Hepatocyte (in vitro differentiated cells): ENCODE results near the gene BBS4. TPM values are rescaled to one million over a fixed set of nuclear protein-coding genes. Genes with fewer than 3 reads are reported as not detected.
A peak's percentile ranks its signal among the peaks of the same experiment; 100 is the strongest.

Experiments
- DNase-seq: peaks from one replicate; pipeline ENCODE4 v3.0.0-alpha.2; 2016; ENCODE audit warnings: low spot score
- H2AFZ ChIP-seq: fragments of 200-600 bp; sonication (generic); 2 replicates; pipeline ENCODE4 v1.6.0; 2016; ENCODE audit warnings: antibody characterized with exemption, mild to moderate bottlenecking
- H3K27ac ChIP-seq: fragments of 200-600 bp; sonication (generic); 2 replicates; pipeline ENCODE4 v1.5.1; 2016; ENCODE audit warnings: mild to moderate bottlenecking
- H3K27me3 ChIP-seq: fragments of 200-600 bp; sonication (generic); 2 replicates; pipeline ENCODE4 v1.6.1; 2016
- H3K36me3 ChIP-seq: fragments of 200-600 bp; sonication (generic); replicated peaks from 2 replicates; pipeline ENCODE4 v1.5.1; 2016; ENCODE audit warnings: low read depth; ENCODE audit not compliant: insufficient read depth
- H3K4me1 ChIP-seq: fragments of 200-600 bp; sonication (generic); 2 replicates; pipeline ENCODE4 v1.5.1; 2016; ENCODE audit warnings: mild to moderate bottlenecking, moderate library complexity; ENCODE audit not compliant: insufficient read depth
- H3K4me2 ChIP-seq: fragments of 200-600 bp; sonication (generic); 2 replicates; pipeline ENCODE4 v1.6.0; 2016
- H3K4me3 ChIP-seq: fragments of 200-600 bp; sonication (generic); 2 replicates; pipeline ENCODE4 v1.5.1; 2016; ENCODE audit warnings: mild to moderate bottlenecking
- H3K79me2 ChIP-seq: fragments of 200-600 bp; sonication (generic); 2 replicates; pipeline ENCODE4 v1.6.0; 2017; ENCODE audit warnings: mild to moderate bottlenecking
- H3K9me2 ChIP-seq: fragments of 200-600 bp; sonication (generic); replicated peaks from 2 replicates; pipeline ENCODE4 v1.6.0; 2017; ENCODE audit warnings: mild to moderate bottlenecking; ENCODE audit not compliant: insufficient read depth
- H3K9me3 ChIP-seq: fragments of 200-600 bp; sonication (generic); 2 replicates; pipeline ENCODE4 v1.5.1; 2016; ENCODE audit warnings: low read depth, mild to moderate bottlenecking
- H4K20me1 ChIP-seq: fragments of 200-600 bp; sonication (generic); 2 replicates; pipeline ENCODE4 v1.6.0; 2016; ENCODE audit warnings: mild to moderate bottlenecking; ENCODE audit not compliant: insufficient read depth, poor library complexity, severe bottlenecking
- EZH2 ChIP-seq: fragments of 200-600 bp; sonication (generic); IDR thresholded peaks from 2 replicates; pipeline ENCODE4 v1.6.1; 2016; ENCODE audit warnings: antibody characterized with exemption, mild to moderate bottlenecking, borderline replicate concordance
- EZH2phosphoT487 ChIP-seq: fragments of 200-600 bp; sonication (generic); IDR thresholded peaks from one replicate; pipeline ENCODE4 v1.6.1; 2018; ENCODE audit warnings: antibody characterized with exemption, mild to moderate bottlenecking, low read depth, moderate library complexity; ENCODE audit not compliant: unreplicated experiment, severe bottlenecking
- whole genome bisulfite sequencing: methylation state at CpG from one replicate; pipeline ENCODE4 v1.1.6; 2016; ENCODE audit warnings: low lambda C conversion rate; ENCODE audit errors: missing lambda C conversion rate; 5-methylcytosine and 5-hydroxymethylcytosine counted together
- polyA plus RNA-seq: library from polyadenylated mRNA; unstranded; fragments of >200 nt; fragmentation: Nextera tagmentation; extraction: Ambion mirVana; gene quantifications from 2 replicates; pipeline ENCODE4 v1.2.1, GENCODE V29; 2016
- small RNA-seq: library from RNA; depleted of rRNA; stranded (forward); fragments of <200 nt; gene quantifications from one replicate; pipeline ENCODE3, GENCODE V24; 2014
- total RNA-seq: library from RNA; depleted of rRNA; stranded (reverse); fragments of >200 nt; gene quantifications from 2 replicates; pipeline ENCODE4 v1.2.3, GENCODE V29; 2014
- TF ChIP-seq, protein P1 (sequence below): fragments of 200-600 bp; sonication (generic); IDR thresholded peaks from 2 replicates; pipeline ENCODE4 v1.5.1; 2016; ENCODE audit warnings: antibody characterized with exemption, mild to moderate bottlenecking; ENCODE audit not compliant: poor library complexity

Gene BBS4
- total and polyA plus RNA-seq, 2 experiments from 2014 or later, result 18.1 to 28.3 TPM

DNA sequence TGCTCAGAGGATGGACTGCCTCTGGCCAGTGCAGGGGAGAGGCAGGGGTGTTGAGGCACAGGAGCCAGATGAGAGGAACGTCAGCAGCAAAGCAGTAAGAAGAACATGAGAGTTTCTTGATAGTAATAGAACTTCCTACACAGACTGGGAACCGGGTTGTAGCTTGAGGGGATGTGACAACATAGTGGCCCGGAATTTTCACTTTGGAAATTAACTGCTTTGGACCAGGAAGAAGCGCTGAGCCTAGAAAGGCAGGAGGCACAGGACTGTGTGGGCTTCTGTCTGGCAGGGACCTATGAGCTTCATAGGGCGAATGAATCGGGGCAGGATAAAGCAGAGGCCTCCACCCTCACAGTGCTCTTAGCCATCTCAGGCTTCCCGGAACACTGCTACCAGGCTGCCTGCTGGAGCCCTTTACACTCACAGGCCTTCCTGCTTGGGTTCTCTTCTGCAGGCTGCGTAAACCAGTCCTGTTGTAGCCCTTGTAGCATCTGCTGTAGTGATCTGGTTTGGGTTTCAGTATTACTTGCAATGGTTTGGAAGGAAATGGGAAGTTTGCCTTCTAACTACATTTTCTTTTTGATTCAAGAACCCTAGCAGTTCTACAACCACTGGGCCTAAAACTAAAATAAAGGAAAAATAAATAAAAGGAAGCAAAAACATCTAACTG, 100.8 kb downstream of the BBS4 start:
- peaks cover 12% of the 10 kb centered on the region for H3K79me2 ChIP-seq
- peak overlapping the region; percentile 97 for H3K27ac ChIP-seq
- no peaks in the 10 kb centered on the region for H3K27me3 ChIP-seq
- no peaks in the 10 kb centered on the region for H3K36me3 ChIP-seq
- no peak overlapping the region for H2AFZ ChIP-seq
- H4K20me1 ChIP-seq, result peaks cover 3% of the 10 kb centered on the region
- H3K4me1 ChIP-seq, result peaks cover 22% of the 10 kb centered on the region
- no peak for DNase-seq
- H3K9me2 ChIP-seq, result no peaks in the 10 kb centered on the region
- H3K4me2 ChIP-seq, result no peak overlapping the region
- H3K4me3 ChIP-seq, result no peak overlapping the region
- no peak for TF ChIP-seq EZH2phosphoT487
- TF ChIP-seq EZH2, result no peak
- TF ChIP-seq, protein P1, sequence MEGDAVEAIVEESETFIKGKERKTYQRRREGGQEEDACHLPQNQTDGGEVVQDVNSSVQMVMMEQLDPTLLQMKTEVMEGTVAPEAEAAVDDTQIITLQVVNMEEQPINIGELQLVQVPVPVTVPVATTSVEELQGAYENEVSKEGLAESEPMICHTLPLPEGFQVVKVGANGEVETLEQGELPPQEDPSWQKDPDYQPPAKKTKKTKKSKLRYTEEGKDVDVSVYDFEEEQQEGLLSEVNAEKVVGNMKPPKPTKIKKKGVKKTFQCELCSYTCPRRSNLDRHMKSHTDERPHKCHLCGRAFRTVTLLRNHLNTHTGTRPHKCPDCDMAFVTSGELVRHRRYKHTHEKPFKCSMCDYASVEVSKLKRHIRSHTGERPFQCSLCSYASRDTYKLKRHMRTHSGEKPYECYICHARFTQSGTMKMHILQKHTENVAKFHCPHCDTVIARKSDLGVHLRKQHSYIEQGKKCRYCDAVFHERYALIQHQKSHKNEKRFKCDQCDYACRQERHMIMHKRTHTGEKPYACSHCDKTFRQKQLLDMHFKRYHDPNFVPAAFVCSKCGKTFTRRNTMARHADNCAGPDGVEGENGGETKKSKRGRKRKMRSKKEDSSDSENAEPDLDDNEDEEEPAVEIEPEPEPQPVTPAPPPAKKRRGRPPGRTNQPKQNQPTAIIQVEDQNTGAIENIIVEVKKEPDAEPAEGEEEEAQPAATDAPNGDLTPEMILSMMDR, result no peak
- H3K9me3 ChIP-seq, result no peaks in the 10 kb centered on the region
- WGBS, result 84% methylated on average over 8 of the region's 8 CpGs

DNA sequence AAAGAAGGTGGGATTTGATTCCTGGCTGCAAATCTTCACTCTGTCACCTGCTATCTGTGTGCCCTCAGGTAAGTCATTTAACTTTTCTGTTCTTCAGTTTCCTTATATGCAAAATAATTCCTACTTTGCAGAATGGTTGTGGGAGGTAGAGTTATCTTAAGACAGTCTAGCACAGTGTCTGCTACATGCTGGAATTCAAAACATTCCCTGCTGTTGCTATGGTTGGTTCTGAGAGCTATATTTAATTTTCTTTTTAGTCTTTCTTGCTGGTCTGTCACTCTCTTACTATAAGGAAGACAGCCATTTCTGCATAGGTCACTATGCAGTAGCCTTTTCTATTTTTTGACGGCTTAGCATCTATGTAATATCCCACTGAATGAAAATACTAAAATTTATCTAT, 101.5 kb downstream of the BBS4 start:
- Histone ChIP-seq H4K20me1 (no peaks in the 10 kb centered on the region), H3K27ac (no peak overlapping the region), H3K27me3 (no peaks in the 10 kb centered on the region), H3K79me2 (peaks cover 5% of the 10 kb centered on the region), H2AFZ (no peak overlapping the region), H3K4me3 (no peak overlapping the region), H3K9me3 (no peaks in the 10 kb centered on the region), H3K36me3 (no peaks in the 10 kb centered on the region), H3K4me2 (no peak overlapping the region), H3K9me2 (no peaks in the 10 kb centered on the region), H3K4me1 (peaks cover 14% of the 10 kb centered on the region)
- 86% methylated on average over 1 of the region's 1 CpG for WGBS
- TF ChIP-seq EZH2phosphoT487, result no peak
- no peak for DNase-seq

Small RNA genes within 50 kb of the gene (small RNA-seq; reads per million reads assigned to genes)
- gene RN7SL853P, result not detected

Other genes with a start within 250 kb of the BBS4 start
- gene ARIH1, start 211.9 kb upstream of the BBS4 start, total RNA-seq, result 61.6 and 62.1 TPM in 2 replicates
- gene ARIH1, start 211.9 kb upstream of the BBS4 start, polyA plus RNA-seq, result 62.9 and 76.3 TPM in 2 replicates
- gene GOLGA6B, start 31.5 kb upstream of the BBS4 start, total RNA-seq, result 0.08 TPM in 1 of 2 replicates, not detected in the other
- gene GOLGA6B, start 31.5 kb upstream of the BBS4 start, polyA plus RNA-seq, result not detected in 2 replicates
- not detected in 2 replicates for gene HIGD2B, start within 50 bp of the BBS4 start, total RNA-seq
- gene HIGD2B, start within 50 bp of the BBS4 start, polyA plus RNA-seq, result 0.23 TPM in 1 of 2 replicates, not detected in the other
- 67.3 and 71.1 TPM in 2 replicates for gene ADPGK, start 97.6 kb downstream of the BBS4 start, total RNA-seq
- 56.3 and 59.2 TPM in 2 replicates for gene ADPGK, start 97.6 kb downstream of the BBS4 start, polyA plus RNA-seq